Keratinocyte (primary cell): Measurements from ENCODE around the gene UBE2K. TPM values are rescaled to one million over a fixed set of nuclear protein-coding genes. Genes with fewer than 3 reads are reported as not detected.

Source experiments
- DNase-seq: peaks from one replicate; pipeline ENCODE4 v3.0.0-alpha.2; 2011; ENCODE audit warnings: low read depth, missing footprints, low spot score
- FAIRE-seq: peaks from 2 replicates; lab custom pipeline; 2011; peaks lifted over from hg19 to GRCh38; lab: Jason Lieb, UNC
- H2AFZ ChIP-seq: 2 replicates; pipeline ENCODE4 v1.6.0; 2012; ENCODE audit warnings: low read length, control low read depth, inconsistent platforms; ENCODE audit not compliant: control insufficient read depth
- H3K27ac ChIP-seq: 2 replicates; pipeline ENCODE4 v1.5.1; 2011; ENCODE audit warnings: low read length; ENCODE audit not compliant: control insufficient read depth, insufficient read depth
- H3K27me3 ChIP-seq: 3 replicates; pipeline ENCODE4 v1.6.0; 2011; ENCODE audit warnings: low read length; ENCODE audit not compliant: control insufficient read depth, insufficient read depth; ENCODE audit errors: extremely low read depth
- H3K36me3 ChIP-seq, 2 experiments: 2 replicates in 1 of 2; 3 replicates in 1 of 2; pipeline ENCODE4 v1.5.1; 2011; ENCODE audit warnings: low read length in 2 of 2, mild to moderate bottlenecking in 1 of 2; ENCODE audit not compliant: control insufficient read depth in 2 of 2, insufficient read depth in 2 of 2; ENCODE audit errors: extremely low read depth in 1 of 2
- H3K4me1 ChIP-seq: 3 replicates; pipeline ENCODE4 v1.5.1; 2011; ENCODE audit warnings: low read length; ENCODE audit not compliant: control insufficient read depth, insufficient read depth; ENCODE audit errors: extremely low read depth
- H3K4me2 ChIP-seq: 3 replicates; pipeline ENCODE4 v1.6.0; 2011; ENCODE audit warnings: low read depth, low read length; ENCODE audit not compliant: control insufficient read depth, insufficient read depth; ENCODE audit errors: extremely low read depth
- H3K4me3 ChIP-seq, 3 experiments: fragments of 200-600 bp in 1 of 3; sonication (generic) in 1 of 3; 2 replicates in 2 of 3; 3 replicates in 1 of 3; pipeline ENCODE4 v1.5.1; 2011 to 2016; ENCODE audit warnings: low read length in 3 of 3, mild to moderate bottlenecking in 3 of 3, control low read depth in 2 of 3, inconsistent platforms in 1 of 3, low read depth in 1 of 3, mixed read lengths in 1 of 3, mixed run types in 1 of 3, moderate library complexity in 1 of 3; ENCODE audit not compliant: control insufficient read depth in 2 of 3, insufficient read depth in 2 of 3; ENCODE audit errors: extremely low read depth in 1 of 3
- H3K79me2 ChIP-seq: 2 replicates; pipeline ENCODE4 v1.6.0; 2012; ENCODE audit warnings: low read length; ENCODE audit not compliant: control insufficient read depth, insufficient read depth
- H3K9ac ChIP-seq: 3 replicates; pipeline ENCODE4 v1.6.0; 2011; ENCODE audit warnings: low read length; ENCODE audit not compliant: control insufficient read depth, insufficient read depth; ENCODE audit errors: extremely low read depth
- H3K9me1 ChIP-seq: 3 replicates; pipeline ENCODE4 v1.6.0; 2011; ENCODE audit warnings: low read length; ENCODE audit not compliant: control insufficient read depth, insufficient read depth; ENCODE audit errors: extremely low read depth
- H3K9me3 ChIP-seq: 2 replicates; pipeline ENCODE4 v1.5.1; 2012; ENCODE audit warnings: low read depth, low read length; ENCODE audit not compliant: control insufficient read depth
- H4K20me1 ChIP-seq: 3 replicates; pipeline ENCODE4 v1.6.0; 2011; ENCODE audit warnings: low read length; ENCODE audit not compliant: control insufficient read depth, insufficient read depth; ENCODE audit errors: extremely low read depth
- EZH2 ChIP-seq: IDR thresholded peaks from one replicate; pipeline ENCODE4 v1.6.1; 2012; ENCODE audit warnings: inconsistent platforms, mild to moderate bottlenecking, low read length, moderate library complexity
- dilution Hi-C: fragments of 300-500 bp; cut with MboI; formaldehyde crosslinking; loops from one replicate; pipeline ENCODE4 v1.7.0; 2020; ENCODE audit warnings: low sequenced_read_pairs; ENCODE audit not compliant: extremely low pct_ligation_motif_present
- polyA plus RNA-seq, 5 experiments: library from polyadenylated mRNA; depleted of rRNA in 3 of 5; stranded (reverse) in 3 of 5; stranded (forward) in 1 of 5; unstranded in 1 of 5; fragments of >200 nt; gene quantifications; 1 replicate in 1 of 5; 2 replicates in 3 of 5; 3 replicates in 1 of 5; pipeline versions ENCODE4 v1.2.1 to v1.2.3, GENCODE V29; 2011 to 2012; ENCODE audit warnings: missing spikeins in 2 of 5, low read depth in 1 of 5, low replicate concordance in 1 of 5
- TF ChIP-seq, protein P1 (sequence below), 3 experiments: IDR thresholded peaks in 1 of 3; conservative IDR thresholded peaks in 1 of 3; optimal IDR thresholded peaks in 1 of 3; 2 replicates in 2 of 3; 3 replicates in 1 of 3; pipeline versions ENCODE3 to v1.5.1; 2011; ENCODE audit warnings: low read length in 3 of 3, mild to moderate bottlenecking in 3 of 3, moderate library complexity in 2 of 3, control low read depth in 1 of 3, inconsistent platforms in 1 of 3; ENCODE audit not compliant: insufficient read depth in 2 of 3; ENCODE audit errors: extremely low read depth in 1 of 3

Gene UBE2K
- polyA plus RNA-seq, 1 donor (not counting 4 experiments of a cell fraction or from before 2014, with no cell fraction given) = 163 TPM

DNA sequence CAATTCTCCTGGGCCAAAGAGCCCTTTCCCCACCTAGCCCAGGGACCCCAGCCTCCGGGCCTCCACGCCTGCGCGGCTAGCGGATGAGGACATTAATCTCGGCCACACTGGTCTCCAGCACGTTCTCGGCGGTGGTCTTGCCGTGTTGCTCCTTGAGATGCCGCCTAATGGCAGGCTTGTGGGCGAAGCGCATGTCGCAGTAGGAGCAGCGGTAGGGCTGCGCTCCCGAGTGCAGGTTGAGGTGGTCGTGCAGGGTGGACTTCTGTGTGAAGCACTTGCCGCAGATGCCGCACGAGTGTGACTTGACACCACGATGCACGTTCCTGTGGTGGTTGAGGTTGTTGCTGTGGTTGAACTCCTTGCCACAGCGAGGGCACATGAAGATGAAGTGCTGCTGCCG lies 72.1 kb downstream of the UBE2K start:
- Histone ChIP-seq H3K9me1 (no peaks in the 10 kb centered on the region), H3K9me3 (no peaks in the 10 kb centered on the region), H2AFZ (no peak overlapping the region), H3K4me2 (no peak overlapping the region), H3K4me3 (no peak overlapping the region), H3K79me2 (peaks cover 5% of the 10 kb centered on the region), H3K27ac (no peak overlapping the region), H4K20me1 (no peaks in the 10 kb centered on the region), H3K27me3 (no peaks in the 10 kb centered on the region), H3K9ac (no peak overlapping the region), H3K36me3 (peaks cover 8 to 12% of the 10 kb centered on the region in 2 experiments), H3K4me1 (no peaks in the 10 kb centered on the region)
- TF ChIP-seq EZH2 = no peak
- TF ChIP-seq, protein P1, sequence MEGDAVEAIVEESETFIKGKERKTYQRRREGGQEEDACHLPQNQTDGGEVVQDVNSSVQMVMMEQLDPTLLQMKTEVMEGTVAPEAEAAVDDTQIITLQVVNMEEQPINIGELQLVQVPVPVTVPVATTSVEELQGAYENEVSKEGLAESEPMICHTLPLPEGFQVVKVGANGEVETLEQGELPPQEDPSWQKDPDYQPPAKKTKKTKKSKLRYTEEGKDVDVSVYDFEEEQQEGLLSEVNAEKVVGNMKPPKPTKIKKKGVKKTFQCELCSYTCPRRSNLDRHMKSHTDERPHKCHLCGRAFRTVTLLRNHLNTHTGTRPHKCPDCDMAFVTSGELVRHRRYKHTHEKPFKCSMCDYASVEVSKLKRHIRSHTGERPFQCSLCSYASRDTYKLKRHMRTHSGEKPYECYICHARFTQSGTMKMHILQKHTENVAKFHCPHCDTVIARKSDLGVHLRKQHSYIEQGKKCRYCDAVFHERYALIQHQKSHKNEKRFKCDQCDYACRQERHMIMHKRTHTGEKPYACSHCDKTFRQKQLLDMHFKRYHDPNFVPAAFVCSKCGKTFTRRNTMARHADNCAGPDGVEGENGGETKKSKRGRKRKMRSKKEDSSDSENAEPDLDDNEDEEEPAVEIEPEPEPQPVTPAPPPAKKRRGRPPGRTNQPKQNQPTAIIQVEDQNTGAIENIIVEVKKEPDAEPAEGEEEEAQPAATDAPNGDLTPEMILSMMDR (optimal IDR thresholded peaks at IDR 0.05 in 1 of 3, IDR thresholded peaks at IDR 0.05 in 1 of 3, conservative IDR thresholded peaks at IDR 0.05 in 1 of 3; ENCODE audit: extremely low read depth in 1 of 3, insufficient read depth in 2 of 3, low read length in 3 of 3) = no peak
- FAIRE-seq (no peak), DNase-seq (no peak)
- dilution Hi-C loops = no loop called here

DNA sequence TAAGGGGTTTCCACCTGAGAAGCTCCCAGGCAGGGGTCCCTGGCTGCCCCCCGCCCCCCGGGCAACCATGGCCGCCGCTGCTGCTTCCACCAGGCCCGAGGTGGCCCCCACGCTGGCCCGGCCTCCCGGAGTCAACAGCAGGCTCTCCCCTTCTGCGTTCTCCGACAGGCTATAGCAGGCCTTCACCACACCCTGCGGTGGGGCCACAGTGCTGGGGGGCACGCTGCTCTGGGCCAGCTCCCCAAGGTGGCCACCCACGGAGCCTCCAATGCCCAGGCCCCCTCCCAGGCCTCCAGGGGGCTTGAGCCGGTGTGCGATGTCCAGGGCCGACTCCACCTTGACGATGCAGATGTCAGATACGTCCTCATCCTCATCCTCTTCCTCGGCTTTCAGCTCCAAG lies 72.5 kb downstream of the UBE2K start:
- Histone ChIP-seq H4K20me1 (no peaks in the 10 kb centered on the region), H3K4me3 (no peak overlapping the region), H3K27ac (no peak overlapping the region), H3K79me2 (peaks cover 5% of the 10 kb centered on the region), H3K27me3 (no peaks in the 10 kb centered on the region), H2AFZ (no peak overlapping the region), H3K4me2 (no peak overlapping the region), H3K9ac (no peak overlapping the region), H3K9me3 (no peaks in the 10 kb centered on the region), H3K9me1 (no peaks in the 10 kb centered on the region), H3K36me3 (peaks cover 8 to 12% of the 10 kb centered on the region in 2 experiments), H3K4me1 (no peaks in the 10 kb centered on the region)
- dilution Hi-C loops = no loop called here
- FAIRE-seq = no peak
- no peak for TF ChIP-seq EZH2
- TF ChIP-seq, protein P1 (optimal IDR thresholded peaks at IDR 0.05 in 1 of 3, IDR thresholded peaks at IDR 0.05 in 1 of 3, conservative IDR thresholded peaks at IDR 0.05 in 1 of 3; ENCODE audit: extremely low read depth in 1 of 3, insufficient read depth in 2 of 3, low read length in 3 of 3) = no peak
- DNase-seq = no peak
